Measurements from ENCODE around the gene PRR35. TPM values are rescaled to one million over a fixed set of nuclear protein-coding genes. Genes with fewer than 3 reads are reported as not detected.

Gene PRR35
- total RNA-seq, 1 donor from 2014 or later, result 0.25 TPM

DNA sequence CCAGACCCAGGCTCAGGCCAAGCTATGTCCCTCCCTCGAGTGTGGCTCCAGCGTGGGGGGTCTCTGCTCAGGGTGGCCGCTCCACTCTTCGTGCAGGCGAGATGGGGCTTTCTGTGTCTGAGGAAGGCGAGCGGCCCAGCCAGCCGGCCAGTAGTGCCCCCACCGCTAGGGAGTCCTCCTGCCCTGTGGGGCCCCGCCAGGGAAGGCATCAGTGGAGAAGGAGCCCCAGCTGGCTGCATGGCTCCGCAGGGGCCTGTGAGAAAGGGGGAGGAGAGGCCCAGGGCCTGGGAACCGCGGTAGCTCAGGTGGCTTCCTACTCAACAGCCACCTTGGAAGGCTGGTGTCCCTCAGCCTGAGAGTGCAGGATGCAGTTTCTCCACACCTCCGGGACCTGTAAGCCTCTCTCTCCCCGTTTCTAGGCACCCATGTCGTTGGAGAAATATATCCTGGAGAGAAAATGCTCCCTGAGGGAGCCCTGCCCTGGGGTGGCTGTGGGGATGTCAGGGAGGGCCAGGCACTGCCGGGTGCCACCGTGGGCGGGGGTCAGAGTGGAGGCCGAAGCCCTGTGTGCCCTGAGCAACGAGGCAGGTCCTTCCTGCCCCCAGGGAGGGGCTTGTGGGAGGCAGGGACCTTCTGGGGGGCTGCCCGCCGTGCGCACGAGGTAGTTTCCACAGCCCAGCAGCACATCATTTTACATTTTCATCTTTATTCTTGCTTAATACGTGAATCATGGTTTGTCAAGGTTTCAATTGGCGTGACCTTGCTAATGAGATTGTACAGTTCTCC, 12.9 kb downstream of the PRR35 start:
- Mint-ChIP-seq H3K36me3 (peaks cover 4% of the 10 kb centered on the region), H3K4me1 (peaks cover 20% of the 10 kb centered on the region), H3K4me3 (no peak overlapping the region), H3K27me3 (ENCODE audit: low read depth) (no peaks in the 10 kb centered on the region), H3K27ac (no peak overlapping the region), H3K9me3 (no peaks in the 10 kb centered on the region)
- TF ChIP-seq, protein P1, sequence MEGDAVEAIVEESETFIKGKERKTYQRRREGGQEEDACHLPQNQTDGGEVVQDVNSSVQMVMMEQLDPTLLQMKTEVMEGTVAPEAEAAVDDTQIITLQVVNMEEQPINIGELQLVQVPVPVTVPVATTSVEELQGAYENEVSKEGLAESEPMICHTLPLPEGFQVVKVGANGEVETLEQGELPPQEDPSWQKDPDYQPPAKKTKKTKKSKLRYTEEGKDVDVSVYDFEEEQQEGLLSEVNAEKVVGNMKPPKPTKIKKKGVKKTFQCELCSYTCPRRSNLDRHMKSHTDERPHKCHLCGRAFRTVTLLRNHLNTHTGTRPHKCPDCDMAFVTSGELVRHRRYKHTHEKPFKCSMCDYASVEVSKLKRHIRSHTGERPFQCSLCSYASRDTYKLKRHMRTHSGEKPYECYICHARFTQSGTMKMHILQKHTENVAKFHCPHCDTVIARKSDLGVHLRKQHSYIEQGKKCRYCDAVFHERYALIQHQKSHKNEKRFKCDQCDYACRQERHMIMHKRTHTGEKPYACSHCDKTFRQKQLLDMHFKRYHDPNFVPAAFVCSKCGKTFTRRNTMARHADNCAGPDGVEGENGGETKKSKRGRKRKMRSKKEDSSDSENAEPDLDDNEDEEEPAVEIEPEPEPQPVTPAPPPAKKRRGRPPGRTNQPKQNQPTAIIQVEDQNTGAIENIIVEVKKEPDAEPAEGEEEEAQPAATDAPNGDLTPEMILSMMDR (IDR thresholded peaks at IDR 0.05; ENCODE audit: unreplicated experiment), result no peak
- DNase-seq (ENCODE audit: low spot score in 2 of 2, unreplicated experiment in 2 of 2), result no peak

DNA sequence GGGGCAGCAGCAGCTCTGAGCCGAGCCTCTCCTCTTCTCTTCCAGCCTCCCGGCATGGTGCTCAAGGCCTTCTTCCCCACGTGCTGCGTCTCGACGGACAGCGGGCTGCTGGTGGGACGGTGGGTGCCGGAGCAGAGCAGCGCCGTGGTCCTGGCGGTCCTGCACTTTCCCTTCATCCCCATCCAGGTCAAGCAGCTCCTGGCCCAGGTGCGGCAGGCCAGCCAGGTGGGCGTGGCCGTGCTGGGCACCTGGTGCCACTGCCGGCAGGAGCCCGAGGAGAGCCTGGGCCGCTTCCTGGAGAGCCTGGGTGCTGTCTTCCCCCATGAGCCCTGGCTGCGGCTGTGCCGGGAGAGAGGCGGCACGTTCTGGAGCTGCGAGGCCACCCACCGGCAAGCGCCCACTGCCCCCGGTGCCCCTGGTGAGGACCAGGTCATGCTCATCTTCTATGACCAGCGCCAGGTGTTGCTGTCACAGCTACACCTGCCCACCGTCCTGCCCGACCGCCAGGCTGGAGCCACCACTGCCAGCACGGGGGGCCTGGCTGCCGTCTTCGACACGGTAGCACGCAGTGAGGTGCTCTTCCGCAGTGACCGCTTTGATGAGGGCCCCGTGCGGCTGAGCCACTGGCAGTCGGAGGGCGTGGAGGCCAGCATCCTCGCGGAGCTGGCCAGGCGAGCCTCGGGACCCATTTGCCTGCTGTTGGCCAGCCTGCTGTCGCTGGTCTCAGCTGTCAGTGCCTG, 14.0 kb downstream of the PRR35 start:
- peaks cover 4% of the 10 kb centered on the region for H3K36me3 Mint-ChIP-seq
- no peaks in the 10 kb centered on the region for H3K9me3 Mint-ChIP-seq
- H3K4me1 Mint-ChIP-seq, result peaks cover 17% of the 10 kb centered on the region
- H3K4me3 Mint-ChIP-seq, result no peak overlapping the region
- H3K27ac Mint-ChIP-seq, result no peak overlapping the region
- no peaks in the 10 kb centered on the region for H3K27me3 Mint-ChIP-seq (ENCODE audit: low read depth)
- TF ChIP-seq, protein P1 (IDR thresholded peaks at IDR 0.05; ENCODE audit: unreplicated experiment), result no peak
- no peak for DNase-seq (ENCODE audit: low spot score in 2 of 2, unreplicated experiment in 2 of 2)

DNA sequence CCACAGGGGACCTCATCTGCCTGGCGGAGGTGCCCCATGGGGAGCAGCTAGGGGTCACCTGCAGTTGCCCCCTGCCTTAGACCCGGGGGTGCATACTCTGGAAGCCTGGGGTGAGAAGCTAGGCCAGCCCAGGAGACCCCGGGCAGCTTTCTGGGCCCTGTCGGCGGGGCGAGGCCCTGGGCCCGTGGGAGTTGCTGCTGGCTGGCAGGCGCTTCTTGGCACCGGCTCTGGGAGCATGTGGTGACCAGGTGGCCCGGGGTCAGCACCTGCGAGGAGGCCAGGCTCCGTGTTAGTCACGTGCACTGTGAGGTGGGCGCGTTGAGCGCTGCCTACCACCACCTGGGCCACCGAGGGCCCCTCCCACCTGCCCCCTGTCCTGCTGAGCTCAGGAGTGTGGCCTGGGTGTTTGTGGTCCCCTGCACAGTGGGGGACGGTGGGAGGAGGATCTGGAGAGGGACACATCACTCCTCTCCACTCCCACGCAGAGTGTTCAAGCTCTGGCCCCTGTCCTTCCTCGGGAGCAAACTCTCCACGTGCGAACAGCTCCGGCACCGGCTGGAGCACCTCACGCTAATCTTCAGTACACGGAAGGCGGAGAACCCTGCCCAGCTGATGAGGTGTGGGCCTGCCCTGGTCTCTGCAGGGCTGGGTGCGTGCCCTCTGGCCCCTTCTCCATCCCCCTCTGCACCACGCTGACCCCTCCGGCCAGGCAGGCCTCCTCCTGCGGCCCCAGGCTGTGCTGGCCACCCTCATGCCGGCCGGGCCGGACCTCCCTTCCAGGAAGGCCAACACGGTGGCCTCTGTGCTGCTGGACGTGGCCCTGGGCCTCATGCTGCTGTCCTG, 15.4 kb downstream of the PRR35 start:
- no peak overlapping the region for H3K27ac Mint-ChIP-seq
- peaks cover 4% of the 10 kb centered on the region for H3K36me3 Mint-ChIP-seq
- no peak for DNase-seq (ENCODE audit: low spot score in 2 of 2, unreplicated experiment in 2 of 2)
- no peak overlapping the region for H3K4me3 Mint-ChIP-seq
- H3K4me1 Mint-ChIP-seq, result peaks cover 14% of the 10 kb centered on the region
- TF ChIP-seq, protein P1 (IDR thresholded peaks at IDR 0.05; ENCODE audit: unreplicated experiment), result no peak
- no peaks in the 10 kb centered on the region for H3K9me3 Mint-ChIP-seq
- H3K27me3 Mint-ChIP-seq (ENCODE audit: low read depth), result no peaks in the 10 kb centered on the region

DNA sequence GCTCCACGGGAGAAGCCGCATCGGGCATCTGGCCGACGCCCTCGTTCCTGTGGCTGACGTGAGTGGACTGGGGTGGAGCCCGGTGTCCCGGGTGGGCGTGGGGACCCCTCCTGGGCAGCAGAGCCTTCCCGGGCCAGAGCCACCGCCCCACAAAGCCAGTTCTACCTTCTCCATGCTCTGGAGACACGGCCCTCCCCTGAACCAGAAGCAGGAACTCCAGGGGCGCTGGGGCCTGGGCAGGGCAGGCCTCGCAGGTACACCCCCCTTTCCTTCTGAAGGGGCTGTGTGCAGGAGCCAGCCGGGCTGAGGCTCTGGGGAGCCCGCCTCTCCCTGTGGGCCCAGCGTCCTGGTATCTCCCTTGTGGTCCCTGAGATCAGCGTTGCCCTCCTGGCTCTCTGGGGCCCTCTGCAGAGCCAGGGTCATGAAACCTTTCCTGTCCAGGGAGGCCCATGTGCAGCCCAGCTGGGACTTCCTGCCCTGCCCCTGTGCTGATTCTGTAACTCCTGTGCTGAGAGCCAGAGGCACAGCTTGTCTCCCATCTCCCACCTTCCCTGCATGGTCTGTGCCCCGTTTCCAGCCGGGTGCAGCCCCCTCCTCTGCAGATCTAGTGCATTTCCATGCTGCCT, 16.1 kb downstream of the PRR35 start:
- H3K4me1 Mint-ChIP-seq, result peaks cover 7% of the 10 kb centered on the region
- H3K36me3 Mint-ChIP-seq, result peaks cover 4% of the 10 kb centered on the region
- DNase-seq (ENCODE audit: low spot score in 2 of 2, unreplicated experiment in 2 of 2), result no peak
- TF ChIP-seq, protein P1 (IDR thresholded peaks at IDR 0.05; ENCODE audit: unreplicated experiment), result no peak
- H3K27me3 Mint-ChIP-seq (ENCODE audit: low read depth), result no peaks in the 10 kb centered on the region
- no peaks in the 10 kb centered on the region for H3K9me3 Mint-ChIP-seq
- H3K4me3 Mint-ChIP-seq, result no peak overlapping the region
- H3K27ac Mint-ChIP-seq, result no peak overlapping the region

DNA sequence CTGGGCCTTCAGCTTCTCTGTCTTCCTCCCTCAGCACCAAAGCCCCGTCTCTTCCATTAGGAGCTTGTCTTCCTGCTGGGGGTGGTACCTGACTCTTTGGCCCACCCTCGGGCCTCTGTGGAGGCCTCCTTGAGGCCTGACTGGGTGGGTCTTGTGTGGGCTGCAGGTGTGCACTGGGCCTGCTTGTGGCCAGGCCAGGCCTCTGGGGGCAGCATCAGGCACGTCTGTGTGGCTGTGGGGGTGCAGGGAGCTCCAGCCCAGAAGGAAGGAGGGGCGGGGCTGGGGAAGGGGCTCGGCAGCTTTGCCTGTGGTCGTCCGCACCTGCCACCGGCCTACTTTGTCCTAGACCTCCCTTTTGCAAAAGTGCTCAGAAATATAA, 16.6 kb downstream of the PRR35 start:
- DNase-seq (ENCODE audit: low spot score in 2 of 2, unreplicated experiment in 2 of 2), result no peak
- H3K4me1 Mint-ChIP-seq, result peaks cover 2% of the 10 kb centered on the region
- no peak overlapping the region for H3K27ac Mint-ChIP-seq
- TF ChIP-seq, protein P1 (IDR thresholded peaks at IDR 0.05; ENCODE audit: unreplicated experiment), result no peak
- no peaks in the 10 kb centered on the region for H3K27me3 Mint-ChIP-seq (ENCODE audit: low read depth)
- peaks cover 4% of the 10 kb centered on the region for H3K36me3 Mint-ChIP-seq
- H3K4me3 Mint-ChIP-seq, result no peak overlapping the region
- no peaks in the 10 kb centered on the region for H3K9me3 Mint-ChIP-seq
